Inflammatory macrophage treated with lipopolysaccharide for 4 hours (primary cell): ENCODE data around the gene SDK2.
A peak's percentile ranks its signal among the peaks of the same experiment; 100 is the strongest.
"Not testable (repeated sequence)": the region's sequence is repeated elsewhere in the genome, so short reads cannot be mapped to it uniquely, and the experiment has no call there.

Experiments used
- DNase-seq: peaks from one replicate; pipeline ENCODE4 v3.0.0-alpha.2; 2020

Gene SDK2

DNA sequence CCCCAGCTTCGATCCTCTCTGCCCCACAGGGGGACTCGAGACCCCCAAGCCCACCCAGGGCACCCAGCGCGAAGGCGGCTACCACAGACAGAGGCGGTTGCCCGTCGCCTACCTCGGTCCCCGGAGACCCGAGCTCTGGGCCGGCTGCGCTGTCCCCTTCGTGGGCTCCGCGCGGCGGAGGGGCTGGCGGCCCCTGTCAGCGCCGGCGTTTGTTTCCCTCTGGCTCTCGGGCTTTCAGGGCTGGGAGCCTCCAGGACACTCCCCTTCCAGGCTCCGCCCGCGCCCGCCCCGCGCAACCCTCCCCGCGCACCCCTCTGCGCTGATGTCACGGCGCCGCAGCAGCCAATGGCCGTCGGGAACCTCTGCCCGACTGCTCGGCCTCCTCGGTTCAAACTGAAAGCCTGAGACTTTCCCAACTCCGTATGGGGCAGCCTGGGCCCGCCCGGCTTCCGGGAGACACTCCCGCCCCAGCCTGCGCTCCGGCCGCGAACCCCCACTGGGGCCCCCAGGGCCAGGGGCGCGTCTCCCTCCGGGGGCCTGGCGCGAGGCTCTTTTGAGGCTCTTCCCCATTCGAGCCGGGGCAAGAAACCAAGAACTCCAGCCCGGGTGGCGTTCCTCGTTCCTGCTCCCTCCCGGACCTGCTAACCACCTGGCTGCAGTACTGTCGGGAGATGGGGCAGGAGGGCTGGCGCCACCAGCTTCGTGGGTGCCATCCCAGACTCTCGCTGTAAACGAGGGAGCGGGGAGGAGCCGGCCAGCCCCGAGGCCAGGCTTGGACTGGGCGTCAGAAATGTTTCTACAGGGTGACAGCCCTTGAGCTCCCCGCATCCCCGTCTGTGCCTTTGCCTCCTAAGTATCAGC lies 332.2 kb downstream of the SDK2 start, which contains the start of gene CDC42EP4:
Gene CDC42EP4 (minus strand): TSS at position 221 of the 861 bp plus-strand sequence. CDS start 25,501 bp downstream, outside the sequence.
- peak; percentile 95 for DNase-seq

DNA sequence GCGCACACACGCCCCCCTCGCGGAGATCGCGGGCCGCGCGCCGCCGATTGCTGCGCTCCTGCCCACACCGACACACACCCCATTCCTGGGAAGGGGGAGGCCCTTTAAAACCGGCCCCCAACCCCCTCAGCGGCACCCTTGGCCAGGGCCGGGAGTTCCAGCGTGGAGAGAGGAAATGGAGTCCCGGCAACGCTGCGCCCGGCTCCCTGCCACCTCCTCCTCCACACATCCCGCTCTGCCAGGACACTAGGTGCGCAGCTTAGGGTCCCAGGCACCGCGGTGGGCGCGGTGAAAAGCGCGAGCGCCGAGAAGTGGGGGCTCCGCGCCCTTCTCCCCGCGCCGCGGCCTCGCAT lies 332.8 kb downstream of the SDK2 start:
- no peak for DNase-seq

DNA sequence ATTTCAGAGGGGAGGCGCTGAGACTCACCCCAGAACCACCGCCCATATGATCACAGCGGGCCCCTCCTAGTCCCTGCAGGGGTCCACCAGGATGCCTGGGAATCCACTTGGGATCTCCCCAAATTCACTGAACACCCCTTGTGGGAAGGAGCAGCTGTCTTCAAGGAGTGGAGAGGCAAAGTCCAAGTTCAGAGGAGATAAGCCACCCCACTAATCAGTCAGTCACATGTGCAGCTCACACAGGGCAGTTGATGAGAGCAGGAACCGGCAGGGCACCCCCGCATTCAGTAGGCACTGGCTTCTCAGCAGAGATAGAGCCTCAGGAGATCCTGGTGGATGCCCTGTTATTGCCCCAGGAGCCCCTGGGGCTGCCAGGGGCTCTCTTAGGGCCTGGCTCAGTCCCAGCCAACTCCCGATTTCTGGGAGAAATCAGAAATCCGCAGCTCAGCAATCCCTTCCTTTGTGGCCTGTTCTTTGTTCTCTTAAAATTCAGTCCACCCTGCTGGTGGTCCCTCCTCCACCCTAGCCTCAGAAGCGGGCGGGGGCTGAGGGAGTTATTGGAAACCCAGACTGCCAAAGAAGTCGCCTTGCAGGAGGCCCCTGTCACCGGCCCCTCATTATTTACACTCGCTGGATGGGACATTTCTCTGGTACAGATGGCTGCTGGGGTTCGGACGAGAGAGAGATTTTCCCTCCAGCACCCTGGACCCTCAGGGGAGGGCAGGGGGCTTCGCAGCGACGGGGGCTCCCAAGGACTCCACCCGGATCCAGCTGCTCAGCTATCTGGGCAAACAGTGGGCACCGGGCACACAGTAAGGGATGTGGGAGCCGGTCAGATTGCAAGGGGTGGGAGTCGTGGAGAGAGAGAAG lies 334.3 kb downstream of the SDK2 start:
- DNase-seq, result no peak

DNA sequence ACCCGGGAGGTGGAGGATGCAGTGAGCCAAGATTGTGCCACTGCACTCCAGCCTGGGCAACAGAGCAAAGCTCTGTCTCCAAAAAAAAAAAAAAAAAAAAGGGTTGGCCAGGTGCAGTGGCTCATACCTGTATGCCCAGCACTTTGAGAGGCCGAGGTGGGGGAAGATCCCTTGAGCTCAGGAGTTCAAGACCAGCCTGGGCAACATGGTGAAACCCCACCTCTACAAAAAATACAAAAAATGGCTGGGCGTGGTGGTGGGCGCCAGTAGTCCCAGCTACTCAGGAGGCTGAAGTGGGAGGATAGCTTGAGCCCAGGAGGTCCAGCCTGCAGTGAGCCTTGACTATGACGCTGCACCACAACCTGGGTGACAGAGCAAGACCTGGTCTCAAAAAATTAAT lies 335.3 kb downstream of the SDK2 start:
- DNase-seq, result not testable (repeated sequence)

DNA sequence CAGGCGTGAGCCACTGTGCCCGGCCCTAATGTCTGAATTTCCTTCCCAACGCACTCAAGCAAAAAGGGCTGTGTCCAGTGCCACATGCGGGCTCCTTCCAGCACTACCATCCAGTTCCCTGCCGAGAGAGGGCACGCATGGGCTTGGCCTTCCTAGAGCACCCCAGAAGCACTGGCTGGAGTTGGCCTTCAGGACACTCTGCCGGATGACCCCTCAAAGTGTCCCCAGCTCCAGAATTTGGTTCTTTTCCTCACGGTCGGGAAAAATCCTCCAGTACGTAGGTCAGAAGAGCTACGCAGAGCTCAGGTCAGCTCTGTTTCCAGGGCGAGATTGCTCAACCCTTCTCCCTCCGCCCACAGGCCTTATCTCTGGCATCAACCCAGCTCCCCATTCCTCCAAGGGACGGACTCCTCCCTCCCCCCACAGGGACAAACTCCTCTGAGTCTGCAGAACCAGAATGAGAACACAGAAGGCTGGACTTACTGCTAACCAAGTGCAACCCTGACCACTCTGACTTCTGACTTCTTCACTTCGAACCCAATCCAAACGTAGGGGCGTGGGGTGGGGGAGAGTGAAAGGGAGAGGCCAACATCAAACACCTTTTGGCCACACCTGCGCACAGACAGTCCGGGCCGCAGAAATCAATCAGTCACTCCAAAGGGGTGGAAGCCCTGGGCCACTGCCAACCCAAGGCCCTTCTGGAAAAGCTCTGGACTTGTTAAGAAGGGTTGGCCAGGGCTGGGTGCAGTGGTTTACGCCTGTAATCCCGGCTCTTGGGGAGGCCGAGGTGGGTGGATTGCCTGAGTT lies 336.0 kb downstream of the SDK2 start:
- DNase-seq, result peak; percentile 25

DNA sequence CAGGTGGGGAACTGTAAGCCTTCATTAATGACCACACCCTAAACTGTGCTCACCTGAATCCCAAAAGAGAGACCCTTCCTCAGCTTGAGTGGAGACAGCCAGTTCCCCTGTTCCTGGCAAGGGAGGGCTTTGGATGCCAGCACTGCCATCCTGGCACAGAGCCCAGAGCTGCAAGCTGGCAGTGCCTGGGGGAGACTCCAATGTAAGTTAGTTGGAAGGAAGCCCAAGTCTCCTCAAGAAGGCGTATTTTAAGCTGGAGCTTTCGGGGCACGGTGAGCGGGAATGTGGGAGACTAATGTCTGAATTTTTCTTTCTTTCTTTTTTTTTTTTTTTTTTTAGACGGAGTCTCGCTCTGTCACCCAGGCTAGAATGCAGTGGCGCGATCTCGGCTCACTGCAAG lies 337.1 kb downstream of the SDK2 start:
- no peak for DNase-seq

DNA sequence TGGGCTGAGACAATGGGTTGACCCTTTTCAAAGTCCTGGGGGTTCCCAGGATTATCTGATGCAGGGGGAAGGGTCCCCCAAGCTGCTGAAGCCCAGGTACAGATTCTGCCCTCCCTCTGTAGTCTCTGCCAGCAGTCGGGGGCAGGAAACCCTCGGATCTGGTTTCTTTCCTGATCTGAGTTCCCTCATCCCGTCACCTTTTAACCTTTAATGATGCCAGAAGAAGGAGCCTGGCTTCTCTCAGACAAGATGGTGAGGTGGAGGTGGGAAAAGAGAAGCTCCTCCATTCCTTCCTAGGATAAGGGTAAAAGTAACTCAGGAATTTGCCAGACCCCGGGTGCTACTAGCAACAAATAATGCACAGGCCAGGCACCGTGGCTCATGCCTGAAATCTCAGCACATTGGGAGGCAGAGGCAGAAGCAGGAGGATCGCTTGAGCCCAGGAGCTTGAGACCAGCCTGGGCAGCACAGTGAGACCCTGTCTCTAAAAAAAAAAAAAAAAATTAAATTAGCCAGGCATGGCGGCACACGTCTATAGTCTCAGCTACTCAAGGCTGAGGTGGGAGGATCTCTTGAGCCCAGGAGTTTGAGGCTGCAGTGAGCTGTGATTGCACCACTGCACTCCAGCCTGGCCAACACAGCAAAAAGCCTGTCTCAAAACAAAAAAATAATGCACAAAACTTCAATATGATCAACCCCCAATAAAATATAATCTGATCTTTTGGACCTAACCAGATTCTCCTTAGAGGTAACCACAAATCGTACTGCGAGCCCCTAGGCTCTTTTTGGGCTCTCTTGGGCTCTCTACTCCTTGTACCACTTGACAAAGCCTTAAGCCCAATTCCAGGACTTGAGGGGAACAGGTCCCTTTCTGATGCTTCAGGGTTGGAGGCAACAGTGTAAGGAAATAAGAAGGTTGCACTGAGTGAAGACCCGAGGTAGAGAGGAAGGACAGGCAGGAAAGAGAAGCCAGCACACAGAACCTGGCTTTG lies 338.1 kb downstream of the SDK2 start:
- no peak for DNase-seq

DNA sequence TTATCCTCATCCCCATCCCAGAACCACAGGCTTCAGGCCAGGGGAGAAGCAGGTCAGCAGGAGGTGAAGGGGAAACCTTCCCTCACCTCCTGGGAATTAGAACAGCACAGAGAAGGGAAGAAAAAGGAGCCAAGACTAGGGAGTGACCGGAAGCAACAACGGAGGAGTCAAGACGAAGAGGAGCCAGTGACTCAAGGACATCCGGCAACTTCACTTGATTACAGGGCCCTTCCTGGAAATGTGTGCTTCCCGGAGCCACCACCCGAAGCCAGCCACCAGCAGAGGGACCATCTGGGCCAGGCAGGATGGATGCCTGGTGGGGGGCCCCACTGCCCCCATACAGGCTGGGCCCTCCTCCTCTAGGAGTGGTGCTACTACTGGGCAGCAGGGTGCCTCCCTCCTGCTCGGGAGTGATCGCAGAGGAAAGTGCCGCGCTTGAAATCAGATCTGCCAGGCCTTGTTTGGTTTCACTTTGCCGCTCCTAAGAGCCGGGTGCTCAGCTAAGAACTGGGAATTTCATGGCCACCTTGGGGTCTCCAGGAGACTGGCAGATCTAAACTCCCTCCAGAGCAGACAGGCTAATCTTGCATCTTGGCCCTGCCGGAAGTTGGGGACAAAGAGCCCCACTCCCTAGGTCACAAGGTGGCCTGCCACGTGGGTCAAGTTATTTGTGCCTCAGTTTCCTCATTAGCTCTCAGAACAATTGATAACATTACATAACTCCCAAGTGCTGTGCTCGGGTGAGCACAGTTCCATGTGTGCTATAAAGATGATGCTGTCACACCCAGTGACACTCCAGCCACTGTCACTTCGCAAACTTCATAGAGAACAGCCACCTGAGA lies 339.1 kb downstream of the SDK2 start:
- peak; percentile 53 for DNase-seq

DNA sequence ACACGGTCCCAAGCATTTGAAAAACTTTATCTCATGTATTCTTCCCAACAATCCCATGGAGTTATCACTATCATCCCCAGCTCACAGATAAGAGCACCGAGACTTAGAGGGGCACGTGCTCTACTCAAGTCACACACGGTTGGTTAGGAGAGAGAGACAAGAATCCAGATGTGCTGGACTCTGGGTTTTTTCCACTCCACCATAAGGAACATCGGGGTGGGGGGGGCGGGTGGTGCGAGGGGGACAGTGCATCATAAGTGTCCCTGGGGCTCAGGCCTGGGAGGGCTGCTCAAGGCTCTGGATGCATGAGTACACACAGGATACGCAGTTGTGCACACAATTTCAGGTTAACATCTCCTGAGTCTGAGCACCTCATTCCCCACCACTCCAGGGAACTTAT lies 339.8 kb downstream of the SDK2 start:
- DNase-seq, result no peak

DNA sequence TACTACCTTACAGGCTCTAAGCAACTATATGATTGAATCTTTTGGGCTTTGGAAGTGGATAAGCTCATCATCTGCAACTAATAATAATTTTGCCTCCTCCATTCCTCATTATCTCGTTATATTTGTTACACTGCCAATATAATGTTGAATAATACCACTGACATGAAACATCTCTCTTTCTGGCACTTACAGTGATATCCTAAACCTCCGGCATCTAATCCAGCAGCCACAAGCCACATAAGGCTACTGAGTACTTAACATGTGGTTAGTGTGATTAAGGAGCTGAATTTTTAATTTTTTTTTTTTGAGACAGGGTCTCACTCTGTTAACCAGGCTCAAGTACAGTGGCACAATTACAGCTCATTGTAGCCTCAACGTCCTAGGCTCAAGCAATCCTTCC lies 342.1 kb downstream of the SDK2 start:
- DNase-seq, result no peak

DNA sequence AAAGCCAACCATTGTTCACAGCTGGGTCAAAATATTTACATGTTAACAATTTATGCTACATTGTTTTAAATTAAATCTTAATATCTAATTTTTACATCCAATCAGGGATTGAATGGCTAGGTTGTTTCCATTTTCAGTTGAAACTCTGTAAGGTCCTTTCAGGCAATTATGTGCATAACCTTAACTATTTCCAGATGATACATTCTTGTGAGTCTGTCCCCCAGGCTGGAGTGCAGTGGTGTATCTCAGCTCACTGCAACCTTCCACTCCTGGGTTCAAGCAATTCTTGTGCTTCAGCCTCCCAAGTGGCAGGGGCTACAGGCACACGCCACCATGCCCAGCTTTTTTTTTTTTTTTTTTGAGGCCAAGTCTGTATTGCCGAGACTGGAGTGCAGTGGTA lies 342.9 kb downstream of the SDK2 start:
- no peak for DNase-seq

DNA sequence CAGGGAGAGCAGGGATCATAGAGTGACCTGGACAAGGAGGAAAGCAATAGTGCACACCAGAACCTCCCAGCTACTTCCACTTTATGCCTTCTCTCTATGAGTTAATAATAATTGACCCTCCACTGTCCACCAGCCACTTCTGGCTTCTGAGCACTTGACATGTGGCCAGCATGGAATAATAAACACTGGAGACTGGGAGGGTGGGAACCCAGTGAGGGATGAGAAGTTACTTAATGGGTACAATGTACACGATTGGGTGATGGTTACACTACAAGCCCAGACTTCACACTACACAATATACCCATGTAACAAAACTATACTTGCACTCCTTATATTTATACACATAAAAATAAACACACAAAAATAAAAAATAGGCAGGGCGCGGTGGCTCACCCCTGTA lies 343.9 kb downstream of the SDK2 start:
- no peak for DNase-seq

DNA sequence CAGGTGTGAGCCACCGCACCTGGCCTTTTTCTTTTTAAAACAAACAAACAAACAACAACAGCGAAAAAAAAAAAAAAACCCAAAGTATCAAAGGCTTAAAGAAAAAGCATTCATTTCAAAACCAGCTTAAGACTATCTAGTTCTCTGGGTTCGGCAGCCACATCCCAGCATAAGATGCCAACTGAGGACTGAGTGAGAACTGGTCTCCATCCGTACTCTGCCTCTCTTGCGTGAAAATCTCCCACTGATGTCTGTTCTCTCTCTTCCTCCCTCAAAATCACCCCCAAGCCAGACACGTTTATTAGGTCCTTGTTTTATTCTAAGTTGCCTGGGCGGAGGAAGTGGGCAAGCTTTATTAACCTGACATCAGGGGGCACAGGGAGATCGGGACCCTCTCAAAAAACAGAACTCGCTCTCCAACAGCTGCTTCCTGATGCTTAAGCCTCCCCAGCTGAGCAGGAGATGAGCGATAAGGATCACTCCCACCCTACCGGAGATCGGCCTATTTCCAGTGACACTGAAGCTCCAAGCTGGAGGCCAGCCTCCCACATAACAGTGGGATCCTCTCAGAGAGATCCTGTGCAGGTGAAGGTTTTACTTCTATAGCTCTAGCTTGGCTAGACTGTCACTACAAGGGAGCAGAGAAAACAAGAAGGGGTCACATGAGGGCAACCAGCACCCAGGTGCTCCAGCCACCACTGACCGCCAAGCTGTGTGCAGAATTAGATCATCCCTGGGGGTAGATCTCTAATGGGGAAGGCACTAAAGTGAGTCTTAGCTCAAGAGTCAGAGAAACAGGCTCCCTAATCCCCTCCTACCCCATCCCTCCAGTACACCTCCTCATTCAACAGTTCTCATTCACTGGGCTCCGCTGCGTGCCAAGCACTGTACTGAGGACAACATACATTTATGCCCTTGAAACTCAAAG lies 346.0 kb downstream of the SDK2 start:
- peak; percentile 39 for DNase-seq

DNA sequence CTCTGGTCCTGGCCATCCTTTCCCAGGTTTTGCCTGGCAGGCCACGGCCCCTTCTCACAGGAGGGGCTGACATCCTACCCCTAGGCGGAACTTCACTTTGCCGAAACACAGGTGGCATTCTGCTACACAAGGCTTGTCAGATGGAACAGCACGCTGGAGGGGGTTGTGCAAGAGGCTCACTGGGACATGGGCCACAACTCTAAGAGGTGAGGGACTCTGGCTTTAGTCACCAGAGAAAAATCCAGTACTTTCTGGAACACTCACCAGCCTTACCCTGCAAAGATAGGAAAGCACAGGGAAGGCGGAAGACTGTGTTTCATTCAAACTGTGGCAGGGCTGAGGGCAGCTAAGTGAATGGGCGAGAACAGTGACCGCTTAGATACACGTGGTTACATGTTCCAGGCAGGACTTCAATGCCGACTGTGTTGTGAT lies 350.7 kb downstream of the SDK2 start:
- no peak for DNase-seq

DNA sequence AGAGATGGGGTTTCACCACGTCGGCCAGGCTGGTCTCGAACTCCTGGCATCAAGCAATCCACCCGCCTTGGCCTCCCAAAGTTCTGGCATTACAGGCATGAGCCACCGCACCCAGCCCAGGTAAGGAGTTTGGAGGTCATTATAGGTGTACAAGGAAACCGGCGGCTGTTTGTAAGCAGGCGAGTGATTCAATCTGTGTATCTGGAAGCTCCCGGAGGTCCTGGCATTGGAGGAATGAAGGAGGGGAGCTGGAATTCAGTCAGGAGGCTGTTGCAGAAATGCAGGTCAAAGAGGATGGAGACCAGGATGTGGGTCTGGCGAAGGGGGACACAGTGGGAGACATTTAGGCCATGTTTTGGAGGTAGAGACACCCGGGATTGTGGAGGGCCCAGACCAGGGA lies 351.2 kb downstream of the SDK2 start:
- DNase-seq, result no peak

DNA sequence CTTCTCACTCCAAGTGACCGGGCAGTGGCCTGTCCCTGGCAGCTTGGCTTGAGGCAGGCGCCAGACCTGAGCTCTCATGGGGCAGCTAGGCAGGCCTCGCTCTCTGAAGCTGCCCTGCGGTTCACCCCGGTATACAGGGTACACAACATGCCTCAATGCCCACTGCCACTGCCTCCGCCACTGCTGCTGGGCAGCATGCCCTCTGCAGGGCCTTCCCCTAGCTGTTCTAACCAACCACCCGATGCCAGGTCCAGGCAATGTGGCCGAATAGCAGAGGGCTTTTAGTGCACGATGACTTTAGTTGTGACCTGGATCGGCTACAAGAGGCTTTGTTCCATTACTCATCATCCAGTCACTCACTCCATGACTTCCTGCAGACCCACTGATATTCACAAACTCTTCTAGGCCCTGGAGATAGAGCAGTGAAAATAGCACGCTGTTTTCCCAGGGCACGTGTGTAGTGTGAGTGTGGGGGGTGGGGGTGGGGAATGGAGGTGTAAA lies 352.2 kb downstream of the SDK2 start:
- no peak for DNase-seq

DNA sequence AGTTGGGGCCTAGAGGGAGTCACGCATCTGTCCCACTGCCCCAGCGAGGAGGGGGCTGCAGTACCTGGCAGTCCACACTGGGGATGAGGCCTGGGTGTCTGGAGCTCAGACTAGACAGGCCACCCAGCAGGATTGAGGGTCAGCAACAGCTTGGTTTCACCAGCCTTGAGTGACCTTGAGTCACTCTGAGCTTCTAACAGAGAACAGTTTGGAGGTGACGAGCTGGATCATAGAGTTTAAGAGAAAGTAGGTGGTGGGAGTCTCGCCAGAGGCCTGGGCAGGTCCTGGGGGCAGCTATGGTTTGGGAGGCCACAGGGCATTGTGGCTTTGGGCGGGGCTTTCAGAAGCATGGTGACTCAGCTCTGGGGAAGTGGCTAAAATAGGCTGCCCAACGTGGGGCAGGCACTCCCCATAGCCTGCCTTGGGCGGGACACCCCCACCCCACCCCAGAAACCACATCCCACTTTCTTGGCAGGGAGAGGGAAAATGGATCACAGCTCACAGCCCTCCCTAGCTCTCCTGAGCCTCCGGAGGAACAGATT lies 352.9 kb downstream of the SDK2 start:
- peak; percentile 84 for DNase-seq

DNA sequence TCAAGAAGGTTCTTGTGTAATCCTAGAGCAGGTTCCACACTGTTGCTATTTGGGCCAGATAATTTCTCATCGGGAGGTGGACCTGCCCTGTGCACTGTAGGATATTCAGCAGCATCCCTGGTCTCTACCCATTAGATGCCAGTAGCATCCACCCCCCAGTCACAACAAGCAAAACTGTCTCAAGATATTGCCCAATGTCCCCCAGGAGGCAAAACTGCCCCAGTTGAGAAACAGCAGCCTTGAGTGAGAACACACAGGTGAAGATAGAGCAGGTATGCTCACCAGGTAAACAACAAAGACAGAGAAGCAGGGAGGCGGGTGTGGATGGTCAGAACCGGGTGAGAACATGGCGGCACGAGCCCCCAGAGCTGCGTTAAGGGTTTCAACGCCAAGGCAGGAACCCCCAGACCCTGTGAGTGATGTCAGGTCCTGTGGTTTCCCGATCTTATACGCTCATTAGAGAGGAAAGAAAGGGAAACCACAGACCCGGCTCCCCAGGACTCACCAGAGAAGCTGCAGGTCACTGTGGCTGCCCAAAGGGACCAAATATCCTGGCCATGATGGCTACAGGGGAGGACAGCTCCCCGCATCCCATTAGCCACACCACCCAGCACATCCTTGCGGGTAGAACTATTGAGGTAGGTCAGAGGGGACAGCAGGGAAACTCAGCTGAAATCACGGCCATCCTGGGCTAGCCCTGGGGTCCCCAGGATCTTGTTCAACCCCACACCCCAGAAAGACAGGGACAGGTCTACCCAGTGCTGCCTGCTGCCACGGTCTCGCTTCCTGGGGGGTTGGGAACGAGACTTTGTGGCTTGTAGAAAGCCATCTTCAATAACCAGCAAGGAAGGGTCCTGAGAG lies 353.6 kb downstream of the SDK2 start:
- DNase-seq, result peak; percentile 18
